ENCODE data around the gene GRN. TPM values are rescaled to one million over a fixed set of nuclear protein-coding genes. Genes with fewer than 3 reads are reported as not detected.

Gene GRN
- total and polyA plus RNA-seq, 2 donors (not counting 3 experiments of a cell fraction or from before 2014, with no cell fraction given) = 343 to 1,034 TPM

- Histone ChIP-seq H3K4me1 (ENCODE audit: control insufficient read depth, extremely low read depth, insufficient read depth, low read length) (peaks cover 8% of the 10 kb centered on the region), H3K4me2 (ENCODE audit: insufficient read depth, low read length) (no peak overlapping the region), H3K9me1 (replicated peaks; ENCODE audit: control insufficient read depth, extremely low read depth, insufficient read depth, low read length) (no peaks in the 10 kb centered on the region), H3K27ac (ENCODE audit: insufficient read depth, low read depth, low read length) (no peak overlapping the region), H3K9me3 (replicated peaks; ENCODE audit: control insufficient read depth, insufficient read depth, low read length) (no peaks in the 10 kb centered on the region), H2AFZ (ENCODE audit: low read depth, low read length) (no peak overlapping the region), H3K27me3 (ENCODE audit: control insufficient read depth in 2 of 2, insufficient read depth in 2 of 2, low read length in 2 of 2) (peaks cover 13% of the 10 kb centered on the region in 2 experiments), H4K20me1 (replicated peaks; ENCODE audit: control insufficient read depth, extremely low read depth, insufficient read depth, low read length) (no peaks in the 10 kb centered on the region), H3K79me2 (ENCODE audit: control insufficient read depth, insufficient read depth, low read length) (no peaks in the 10 kb centered on the region), H3K4me3 (replicated peaks in 1 of 3; ENCODE audit: insufficient read depth in 1 of 3, low read depth in 1 of 3, low read length in 3 of 3) (no peak overlapping the region), H3K9ac (replicated peaks; ENCODE audit: extremely low read depth, insufficient read depth, low read length) (no peak overlapping the region), H3K36me3 (ENCODE audit: control insufficient read depth in 2 of 2, extremely low read depth in 1 of 2, insufficient read depth in 2 of 2, low read length in 2 of 2) (no peaks in the 10 kb centered on the region)
- intact Hi-C loops (cut with micrococcal nuclease) (no loop called here), dilution Hi-C loops (cut with MboI; ENCODE audit: extremely low pct_ligation_motif_present, low sequenced_read_pairs) (no loop called here)
- DNase-seq (ENCODE audit: low read depth, low spot score) (no peak), FAIRE-seq (no peak)
- no TSS peak for BruUV-seq (replicated peaks)
- CTCF ChIA-PET = interaction anchor here (0.7 kb wide), 1 partner anchor 56 kb away, joined by 3 read pairs; no protein-coding TSS in a partner anchor
- TF ChIP-seq POLR2A (IDR thresholded peaks at IDR 0.05; ENCODE audit: low read depth, low read length) (no peak), MYC (IDR thresholded peaks at IDR 0.05; ENCODE audit: low read depth, low read length) (no peak), EZH2 (IDR thresholded peaks at IDR 0.05; ENCODE audit: borderline replicate concordance, low read depth, low read length, severe bottlenecking) (no peak), FOS (IDR thresholded peaks at IDR 0.05; ENCODE audit: borderline replicate concordance, insufficient read depth, low read length) (no peak), MAX (IDR thresholded peaks at IDR 0.05; ENCODE audit: insufficient read depth, insufficient read length) (no peak), JUN (IDR thresholded peaks at IDR 0.05; ENCODE audit: borderline replicate concordance, insufficient read depth, insufficient read length, low read depth) (no peak), GATA2 (IDR thresholded peaks at IDR 0.05; ENCODE audit: insufficient read depth, insufficient read length, low read depth, low read length) (no peak), POLR2AphosphoS5 (IDR thresholded peaks at IDR 0.05; ENCODE audit: insufficient read depth, low read depth, low read length) (no peak), CTCF (IDR thresholded peaks at IDR 0.05; ENCODE audit: extremely low read depth in 1 of 2, insufficient read depth in 1 of 2, low read depth in 1 of 2, low read length in 2 of 2) (no peak)
- POLR2A ChIA-PET = no interaction called here
Observed at GRCh38 chr17:44387804-44388203, 42.7 kb downstream of the GRN start.

Data from endothelial cell of umbilical vein (primary cell).